Femur (tissue), 1 donor: ENCODE results near the gene PLEKHM2.
A peak's percentile ranks its signal among the peaks of the same experiment; 100 is the strongest.

Experiments used
- DNase-seq: peaks from one replicate; pipeline ENCODE4 v3.0.0-alpha.2; 2017

Gene PLEKHM2

DNA sequence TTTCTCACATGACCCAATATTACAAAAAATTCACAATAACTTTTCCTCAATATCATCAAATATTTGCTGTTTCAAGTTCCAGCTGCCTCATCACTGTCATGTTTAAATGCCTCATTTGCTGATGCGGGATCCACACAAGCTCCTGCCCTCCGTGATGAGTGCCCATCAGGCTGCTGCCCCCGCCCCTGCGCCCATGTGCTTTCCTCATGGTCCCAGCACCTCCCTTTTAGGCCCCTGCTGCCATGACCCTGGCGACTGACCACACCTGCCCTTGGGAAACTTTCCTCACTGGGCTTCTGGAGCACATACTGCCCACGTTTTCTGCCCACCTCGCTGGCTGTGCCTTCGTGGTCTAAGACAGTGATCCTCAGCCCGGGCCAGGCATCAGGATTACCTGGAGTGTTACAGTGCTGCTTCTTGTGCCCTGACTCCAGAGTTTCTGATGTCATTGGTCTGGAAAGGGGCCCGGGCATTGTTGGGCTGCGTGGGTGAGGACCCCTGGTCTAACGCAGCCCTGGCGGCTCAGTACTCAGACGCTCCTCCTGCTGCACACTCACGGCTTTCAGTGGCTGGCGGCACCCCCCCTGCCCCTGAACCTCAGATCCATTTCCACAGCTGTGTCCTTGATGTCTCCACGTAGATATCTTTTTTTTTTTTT, 20.5 kb downstream of the PLEKHM2 start:
- no peak for DNase-seq

DNA sequence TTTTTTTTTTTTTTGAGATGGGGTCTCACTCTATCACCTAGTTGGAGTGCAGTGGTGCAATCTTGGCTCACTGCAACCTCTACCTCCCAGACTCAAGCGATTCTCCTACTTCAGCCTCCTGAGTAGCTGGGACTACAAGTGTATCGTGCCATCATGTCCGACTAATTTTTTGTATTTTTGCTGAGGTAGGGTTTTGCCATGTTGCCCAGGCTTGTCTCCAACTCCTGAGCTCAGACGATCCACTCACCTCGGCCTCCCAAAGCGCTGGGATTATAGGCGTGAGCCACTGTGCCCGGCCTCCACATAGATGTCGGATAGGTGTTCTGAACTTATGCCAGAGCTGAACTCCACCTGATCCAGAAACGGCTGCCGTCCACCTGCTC, 21.1 kb downstream of the PLEKHM2 start:
- no peak for DNase-seq

DNA sequence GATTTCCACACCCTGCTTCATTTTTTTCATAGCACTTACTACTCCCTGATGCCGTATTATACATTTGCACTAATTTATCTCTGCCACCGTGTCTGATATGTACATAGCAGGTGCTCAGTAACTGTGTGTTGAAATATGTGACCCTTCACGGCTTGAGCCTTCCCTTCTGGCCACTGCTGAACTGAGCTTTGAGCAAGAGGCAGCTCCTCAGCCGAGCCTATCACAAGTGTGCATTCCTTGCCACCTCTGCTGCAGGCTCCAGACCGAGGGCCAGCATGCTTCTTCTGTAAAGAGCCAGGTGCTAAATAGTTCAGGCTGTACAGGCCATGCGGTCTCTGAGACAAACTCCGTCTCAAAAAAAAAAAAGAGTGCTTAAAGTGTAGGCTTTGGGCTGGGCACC, 22.6 kb downstream of the PLEKHM2 start:
- no peak for DNase-seq

DNA sequence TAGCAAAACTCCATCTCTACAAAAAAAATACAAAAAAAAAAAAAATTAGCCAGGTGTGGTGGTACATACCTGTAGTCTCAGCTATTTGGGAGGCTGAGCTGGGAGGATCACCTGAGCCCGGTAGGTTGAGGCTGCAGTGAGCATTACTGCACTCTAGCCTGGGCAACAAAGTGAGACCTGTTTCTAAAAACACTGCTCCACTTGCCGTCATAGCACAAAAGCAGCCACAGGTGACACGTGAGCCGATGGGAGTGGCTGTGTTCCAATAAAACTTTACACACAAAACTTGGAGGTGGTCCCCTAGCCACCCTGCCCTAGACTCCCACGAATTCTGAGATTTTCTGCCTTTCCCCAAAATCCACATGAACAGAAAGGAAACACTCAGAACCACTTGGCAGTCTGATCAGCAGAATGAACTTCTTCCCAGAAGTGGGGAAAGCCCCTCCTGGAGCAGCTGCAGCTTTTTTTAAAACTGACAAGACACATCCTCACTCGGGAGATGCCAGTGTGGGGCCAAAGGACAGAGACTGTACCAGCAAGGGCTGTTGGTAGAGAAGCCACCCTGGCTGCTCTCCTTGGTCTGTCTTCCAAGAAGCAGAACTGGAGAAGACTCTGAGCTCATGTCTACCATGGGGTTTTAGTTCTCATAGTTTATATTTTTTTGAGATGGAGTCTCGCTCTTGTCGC, 23.3 kb downstream of the PLEKHM2 start:
- no peak for DNase-seq

DNA sequence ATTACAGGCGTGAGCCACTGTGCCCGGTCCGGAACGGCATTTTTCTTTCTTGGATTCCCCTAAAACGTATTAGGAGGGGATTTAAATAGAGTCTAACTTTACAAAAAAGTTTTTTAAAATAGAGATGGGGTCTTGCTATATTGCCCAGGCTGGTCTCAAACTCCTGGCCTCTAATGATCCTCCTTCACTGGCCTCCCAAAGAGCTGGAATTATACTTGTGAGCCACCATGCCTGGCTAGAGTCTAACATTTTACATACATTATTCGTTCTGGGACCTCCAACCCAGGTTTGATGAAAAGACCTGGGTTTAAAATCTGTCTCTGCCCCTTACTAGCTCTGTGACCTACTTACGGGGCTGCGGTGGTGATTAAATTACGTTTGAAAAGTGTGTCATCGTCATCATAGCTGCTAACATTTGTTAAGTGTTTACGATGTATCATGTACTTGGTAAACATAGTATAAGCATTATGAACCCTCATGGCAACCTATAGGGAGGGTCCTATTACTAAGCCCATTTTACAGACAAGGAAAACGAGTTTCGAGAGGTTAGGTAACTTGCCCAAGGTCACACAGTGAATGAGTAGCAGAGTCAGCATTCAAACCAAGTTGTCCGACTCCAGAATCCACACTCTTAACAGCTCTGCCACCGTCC, 24.5 kb downstream of the PLEKHM2 start:
- DNase-seq = no peak

DNA sequence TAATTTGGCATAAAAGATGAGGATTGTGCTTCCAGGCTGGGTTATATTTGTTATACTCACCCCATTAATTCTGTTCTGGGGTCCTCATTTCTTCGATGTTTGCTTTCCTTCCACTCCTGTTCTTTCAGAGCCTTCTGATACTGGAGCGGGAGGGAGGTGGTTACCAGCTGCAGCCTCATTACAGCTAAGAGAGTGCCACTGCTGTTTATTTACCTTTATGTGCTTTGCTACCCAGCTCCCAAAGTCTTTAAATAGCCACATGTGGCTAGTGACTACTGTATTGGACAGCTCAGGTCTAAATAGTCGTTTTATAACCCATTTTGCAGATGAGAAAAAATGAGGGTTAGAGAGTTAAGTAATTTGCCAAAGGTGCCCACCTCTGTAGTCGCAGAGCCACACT, 25.1 kb downstream of the PLEKHM2 start:
- DNase-seq = no peak

DNA sequence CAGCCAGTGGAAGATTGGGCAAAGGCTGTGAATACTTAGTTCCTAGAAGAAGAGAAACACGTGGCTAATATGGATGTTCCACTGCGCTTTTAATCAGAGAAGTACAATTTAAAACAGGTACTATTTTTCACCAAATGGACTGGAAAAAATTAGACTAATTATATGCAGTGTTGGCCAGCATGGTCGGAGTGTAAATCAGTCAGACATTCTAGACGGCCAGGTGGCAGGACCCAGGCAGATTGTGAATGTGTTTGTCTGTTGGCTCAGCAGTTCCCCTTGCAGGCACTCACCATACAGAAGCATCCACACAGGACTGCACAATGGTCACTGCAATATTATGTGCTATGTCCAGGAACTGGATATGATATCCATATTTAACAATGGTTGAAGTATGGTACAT, 28.0 kb downstream of the PLEKHM2 start:
- no peak for DNase-seq

DNA sequence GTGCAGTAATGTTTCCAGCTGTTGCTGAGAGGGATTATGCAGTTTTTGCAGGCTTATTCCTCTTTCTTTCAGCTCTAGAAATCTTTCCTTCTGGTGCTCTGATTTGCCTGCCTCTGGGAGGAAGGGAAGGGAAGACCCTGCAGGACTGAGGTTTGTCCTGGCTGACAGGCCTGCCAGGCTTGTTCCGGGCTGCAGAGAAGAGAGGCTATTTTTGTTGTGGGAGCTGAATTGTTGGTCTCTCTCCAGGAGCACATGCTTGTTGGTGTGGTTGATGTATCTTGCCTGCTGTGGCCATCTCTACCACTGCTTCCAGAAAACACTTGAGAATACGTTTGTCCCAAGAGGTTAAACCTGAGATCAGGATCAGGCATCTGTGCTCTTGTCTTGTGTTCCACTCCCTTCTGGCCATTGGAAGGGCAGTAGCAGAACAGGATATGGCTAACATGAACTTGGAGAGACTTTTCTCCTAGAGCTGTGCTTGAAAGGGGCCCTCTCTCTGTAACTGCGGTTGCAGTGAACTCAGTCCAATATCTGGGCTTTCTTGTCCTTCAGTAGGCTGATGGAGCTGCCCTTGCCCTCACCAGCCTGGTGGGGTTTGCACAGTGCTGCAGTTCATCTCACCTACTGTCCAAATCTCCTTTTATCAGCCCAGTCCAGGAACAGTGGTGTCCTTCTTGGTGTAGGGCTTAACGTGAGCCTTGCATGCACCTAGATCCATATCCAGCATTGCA, 30.5 kb downstream of the PLEKHM2 start:
- DNase-seq = peak; percentile 74

DNA sequence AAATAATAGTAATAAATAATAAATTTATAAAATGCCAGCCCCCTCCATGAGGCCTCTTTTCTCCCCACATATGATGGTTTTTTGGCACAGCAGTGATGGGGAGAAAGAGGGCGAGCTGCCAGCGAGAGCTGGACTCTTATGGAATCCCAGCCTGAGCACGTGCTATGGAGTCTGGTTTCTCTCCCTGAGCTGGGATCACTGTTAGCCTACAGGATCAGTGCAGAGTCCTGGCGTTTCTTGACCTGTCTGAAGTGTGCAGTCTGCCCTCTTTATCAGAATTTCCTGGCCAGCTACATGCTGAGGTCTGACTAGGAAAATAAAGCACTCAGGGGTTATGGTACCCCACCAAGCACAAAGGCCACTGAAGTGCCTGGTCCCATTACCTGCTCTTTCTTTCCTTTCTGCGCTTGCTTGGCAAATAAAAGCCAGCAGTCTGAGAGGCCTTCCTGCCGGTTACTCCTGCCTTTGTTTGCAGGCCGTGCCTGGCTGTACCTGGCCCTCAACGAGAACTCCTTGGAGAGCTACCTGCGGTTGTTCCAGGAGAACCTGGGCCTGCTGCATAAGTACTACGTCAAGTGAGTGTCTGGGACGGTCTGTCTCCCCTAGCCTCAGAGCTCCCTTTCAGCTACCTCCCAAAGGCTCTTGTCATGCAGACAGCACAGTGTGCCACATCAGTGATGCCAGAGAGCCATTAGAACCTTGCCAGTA, 33.5 kb downstream of the PLEKHM2 start:
- DNase-seq = peak; percentile 30

DNA sequence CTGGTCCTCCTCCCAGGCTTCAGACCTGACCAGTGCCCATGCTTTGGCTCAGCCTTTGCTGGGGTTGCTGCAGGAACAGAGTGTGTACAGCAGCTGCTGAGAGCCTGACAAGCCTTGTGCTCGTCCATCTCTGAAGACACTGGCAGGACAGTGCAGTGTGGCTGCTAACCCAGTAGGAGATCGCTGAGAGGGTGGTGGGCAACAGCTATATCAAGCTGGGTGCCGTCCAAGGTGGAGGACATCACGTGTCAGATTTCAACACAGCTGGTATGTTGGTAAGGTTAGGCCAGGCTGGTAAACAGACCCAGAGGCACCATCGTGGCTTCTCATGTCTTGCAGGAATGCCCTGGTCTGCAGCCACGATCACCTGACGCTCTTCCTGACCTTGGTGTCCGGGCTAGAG, 34.1 kb downstream of the PLEKHM2 start:
- DNase-seq = peak; percentile 33

DNA sequence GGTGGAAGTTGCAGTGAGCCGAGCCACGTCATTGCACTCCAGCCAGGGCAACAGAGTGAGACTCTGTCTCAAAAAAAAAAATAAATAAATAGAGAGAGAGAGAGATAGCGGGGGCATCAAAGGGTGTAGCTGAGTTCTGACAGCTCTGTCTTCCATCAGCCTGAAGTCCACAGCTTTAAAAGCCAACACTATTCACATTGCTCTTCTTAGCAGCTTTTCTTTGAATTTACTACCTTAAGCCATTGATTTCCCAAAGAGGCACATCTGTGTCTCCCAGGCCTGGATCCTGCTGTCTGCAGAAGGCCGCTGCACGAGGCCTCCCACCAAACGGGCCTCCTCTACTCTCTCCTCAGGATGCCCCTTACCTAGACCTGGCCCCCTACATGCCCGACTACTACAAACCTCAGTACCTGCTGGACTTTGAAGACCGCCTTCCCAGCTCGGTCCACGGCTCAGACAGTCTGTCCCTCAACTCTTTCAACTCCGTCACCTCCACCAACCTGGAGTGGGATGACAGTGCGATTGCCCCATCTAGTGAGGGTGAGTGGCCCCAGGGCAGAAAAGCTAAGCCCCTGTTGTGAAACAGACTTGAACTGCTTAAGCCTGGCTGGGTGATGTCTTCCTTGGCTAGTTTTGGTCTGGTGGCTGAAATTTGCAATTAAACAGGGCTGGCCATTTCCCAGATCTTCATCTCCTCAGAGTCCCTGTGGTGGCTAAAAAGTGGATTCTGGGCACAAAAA, 35.4 kb downstream of the PLEKHM2 start:
- DNase-seq = no peak

DNA sequence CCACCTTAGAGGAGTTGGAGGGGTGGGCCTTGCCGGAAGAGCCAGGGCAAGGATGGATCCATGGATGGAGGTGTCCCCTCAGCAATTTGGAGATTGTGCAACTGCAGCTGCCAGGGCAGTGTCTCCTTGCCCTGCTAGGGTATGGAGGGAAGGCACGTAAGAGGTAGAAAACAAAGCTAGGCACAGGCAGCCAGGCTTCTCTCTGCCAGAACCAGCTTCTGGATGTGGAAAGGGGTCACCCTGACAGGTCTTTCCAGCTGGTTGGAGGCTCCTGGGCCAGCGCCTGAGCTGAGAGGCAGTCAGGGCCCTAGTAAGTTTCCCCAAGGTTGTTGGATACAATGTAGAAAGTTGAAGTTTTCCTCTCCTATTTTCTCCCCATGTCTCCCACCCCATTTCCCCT, 36.7 kb downstream of the PLEKHM2 start:
- DNase-seq = no peak

DNA sequence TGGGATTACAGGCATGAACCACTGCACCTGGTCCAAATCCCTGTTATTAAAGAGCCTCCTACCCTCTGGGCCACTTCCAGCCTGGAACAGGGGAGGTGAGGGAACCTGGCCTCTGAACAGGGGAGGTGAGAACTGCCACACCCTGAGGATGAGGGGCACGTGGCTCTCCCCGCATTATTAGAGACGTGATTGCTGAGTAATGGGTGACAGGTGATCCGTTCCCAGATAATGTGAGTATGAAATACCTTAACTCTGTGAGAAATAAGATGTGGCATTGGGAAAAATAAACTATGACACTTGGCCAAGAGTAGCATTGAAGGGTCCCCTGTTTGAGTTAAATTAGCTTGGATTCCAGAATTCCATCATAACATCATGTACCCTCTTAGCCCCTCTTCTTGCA, 38.3 kb downstream of the PLEKHM2 start:
- no peak for DNase-seq

DNA sequence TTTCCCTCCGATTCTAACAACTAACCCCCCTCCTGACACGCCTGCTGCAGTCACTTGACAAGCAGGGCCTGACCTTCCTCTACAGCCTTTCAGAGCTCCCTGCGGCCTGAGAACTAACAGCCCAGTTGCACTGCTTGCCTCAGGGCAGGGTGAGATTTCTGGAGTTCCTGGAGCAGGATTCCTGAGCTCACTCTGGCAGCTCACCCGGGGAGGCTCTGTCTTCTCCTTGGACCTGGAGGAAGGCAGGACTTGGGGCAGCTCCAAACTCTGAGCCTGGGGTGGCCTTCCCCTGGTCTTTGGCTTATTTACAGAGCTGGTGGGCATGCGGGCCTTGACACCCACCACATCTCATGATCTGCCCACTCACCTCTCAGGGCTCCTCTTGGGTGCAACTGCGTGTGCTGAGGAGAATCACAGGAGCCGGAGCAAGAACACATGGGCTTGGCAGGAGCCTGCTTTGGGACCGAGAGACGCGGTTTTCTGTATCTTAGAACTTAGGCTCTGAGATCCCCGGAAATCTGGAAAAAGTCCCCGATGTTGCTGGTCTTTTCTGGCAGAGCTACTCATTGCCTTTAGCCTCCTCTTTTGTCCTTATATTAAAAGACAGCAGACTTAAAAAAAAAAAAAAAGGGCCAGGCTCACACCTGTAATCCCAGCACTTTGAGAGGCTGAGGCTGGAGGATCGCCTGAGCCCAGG, 38.9 kb downstream of the PLEKHM2 start:
- peak; percentile 27 for DNase-seq

DNA sequence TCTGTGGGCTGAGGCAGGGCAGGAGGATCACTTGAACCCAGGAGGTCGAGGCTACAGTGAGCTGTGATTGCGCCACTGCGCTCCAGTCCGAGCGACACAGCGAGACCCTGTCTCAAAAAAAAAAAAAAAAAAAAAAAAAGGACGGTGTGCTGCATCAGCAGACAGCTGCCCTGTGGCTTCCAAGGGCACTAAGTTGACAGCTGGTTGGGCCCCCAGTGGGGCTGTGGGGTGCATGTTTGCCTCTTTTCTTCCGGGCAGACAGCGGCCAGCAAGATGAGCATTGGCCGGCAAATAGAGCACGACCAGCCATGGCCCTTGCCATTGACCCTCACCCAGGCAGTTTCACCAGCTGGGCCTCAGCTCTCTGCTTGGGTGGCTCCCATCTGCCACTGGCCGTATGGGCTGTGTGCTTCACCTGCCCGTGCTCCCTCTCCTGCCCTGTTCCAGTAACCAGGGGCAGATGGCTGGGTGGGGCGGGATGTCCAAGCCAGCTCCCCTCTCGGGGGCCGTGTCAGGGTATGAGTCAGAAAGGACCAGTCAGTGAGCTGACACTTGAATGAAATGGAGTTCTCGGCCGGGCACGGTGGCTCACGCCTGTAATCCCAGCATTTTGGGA, 39.6 kb downstream of the PLEKHM2 start:
- DNase-seq = no peak

DNA sequence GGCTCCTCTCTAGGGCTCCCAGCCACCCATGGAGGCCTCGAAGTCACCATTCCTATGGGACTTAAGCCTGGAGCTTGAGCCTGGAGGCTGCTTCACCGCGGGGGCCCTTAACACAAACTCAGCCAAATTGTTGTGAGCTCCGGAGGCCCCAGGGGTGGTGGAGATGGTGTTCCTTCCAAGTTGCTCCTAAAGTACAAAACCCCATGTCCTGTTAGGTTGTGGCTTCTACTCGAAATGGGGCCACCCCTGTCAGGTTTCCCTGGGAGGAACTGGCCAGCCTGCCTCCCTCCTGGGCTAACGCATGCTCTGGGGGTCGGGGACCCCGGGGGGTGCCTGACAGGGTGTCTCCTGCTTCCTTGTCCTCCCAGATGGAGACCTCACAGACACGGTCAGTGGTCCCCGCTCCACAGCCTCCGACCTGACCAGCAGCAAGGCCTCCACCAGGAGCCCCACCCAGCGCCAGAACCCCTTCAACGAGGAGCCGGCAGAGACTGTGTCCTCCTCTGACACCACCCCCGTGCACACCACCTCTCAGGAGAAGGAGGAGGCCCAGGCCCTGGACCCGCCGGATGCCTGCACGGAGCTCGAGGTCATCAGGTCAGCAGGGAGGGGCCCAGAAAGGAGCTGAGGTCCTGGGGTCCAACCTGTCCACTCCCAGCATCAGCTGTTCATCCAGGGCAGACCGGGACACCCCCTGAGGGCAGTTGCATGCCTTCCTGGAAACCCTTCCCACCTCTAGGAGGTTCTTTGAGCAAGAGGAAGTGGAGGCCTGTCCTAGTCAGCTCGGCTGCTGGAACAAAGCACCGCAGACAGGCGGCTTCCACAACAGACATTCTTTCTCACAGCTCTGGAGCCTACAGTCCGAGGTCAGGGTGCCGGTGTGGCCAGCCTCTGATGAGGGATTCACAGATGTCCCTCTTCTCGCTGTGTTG, 41.1 kb downstream of the PLEKHM2 start:
- no peak for DNase-seq

DNA sequence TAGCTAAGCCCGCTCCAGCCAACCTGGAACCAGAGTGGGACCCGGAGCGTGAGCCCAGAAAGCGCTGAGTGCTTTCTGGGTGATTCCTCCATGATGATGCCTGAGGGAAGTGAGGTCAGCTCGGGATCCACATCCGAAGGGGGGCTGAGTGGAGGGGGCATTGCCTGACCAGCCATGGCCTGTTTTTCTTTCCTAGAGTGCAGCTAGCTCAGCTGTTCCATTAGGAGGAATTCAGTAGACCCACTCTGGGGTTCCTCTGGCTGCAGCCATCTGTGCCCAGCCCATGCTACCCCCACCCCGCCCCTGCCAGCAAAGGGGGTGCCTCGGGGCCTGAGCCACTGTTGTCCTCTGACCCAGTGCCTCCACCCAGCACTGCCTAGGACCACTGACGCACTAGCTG, 42.4 kb downstream of the PLEKHM2 start:
- no peak for DNase-seq

DNA sequence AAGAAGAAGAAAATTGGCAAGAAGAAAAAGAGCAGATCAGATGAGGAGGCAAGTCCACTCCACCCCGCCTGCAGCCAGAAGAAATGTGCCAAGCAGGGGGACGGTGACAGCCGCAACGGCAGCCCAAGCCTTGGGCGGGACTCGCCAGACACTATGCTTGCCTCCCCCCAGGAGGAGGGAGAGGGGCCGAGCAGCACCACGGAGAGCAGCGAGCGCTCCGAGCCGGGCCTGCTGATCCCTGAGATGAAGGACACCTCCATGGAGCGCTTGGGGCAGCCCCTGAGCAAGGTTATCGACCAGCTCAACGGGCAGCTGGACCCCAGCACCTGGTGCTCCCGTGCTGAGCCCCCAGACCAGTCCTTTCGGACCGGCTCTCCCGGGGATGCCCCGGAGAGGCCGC, 42.9 kb downstream of the PLEKHM2 start:
- no peak for DNase-seq

DNA sequence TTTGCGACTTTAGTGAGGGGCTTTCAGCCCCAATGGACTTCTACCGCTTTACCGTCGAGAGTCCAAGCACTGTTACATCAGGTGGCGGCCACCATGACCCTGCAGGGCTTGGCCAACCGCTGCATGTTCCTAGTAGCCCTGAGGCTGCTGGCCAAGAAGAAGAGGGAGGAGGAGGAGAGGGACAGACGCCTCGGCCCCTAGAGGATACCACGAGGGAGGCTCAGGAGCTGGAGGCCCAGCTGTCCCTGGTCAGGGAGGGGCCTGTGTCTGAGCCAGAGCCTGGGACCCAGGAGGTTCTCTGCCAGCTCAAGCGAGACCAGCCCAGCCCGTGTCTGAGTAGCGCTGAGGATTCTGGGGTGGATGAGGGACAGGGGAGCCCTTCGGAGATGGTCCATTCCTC, 43.3 kb downstream of the PLEKHM2 start:
- no peak for DNase-seq
